Neural progenitor cell (in vitro differentiated cells): ENCODE results near the gene ZC2HC1C.

Experiments
- EZH2 ChIP-seq: fragments of 200-600 bp; sonication (generic); IDR thresholded peaks from 2 replicates; pipeline ENCODE4 v1.6.1; 2017; ENCODE audit warnings: antibody characterized with exemption, mild to moderate bottlenecking, moderate library complexity
- TF ChIP-seq, protein P1 (sequence below): fragments of 200-600 bp; sonication (generic); IDR thresholded peaks from 2 replicates; pipeline ENCODE4 v1.5.1; 2017; ENCODE audit warnings: antibody characterized with exemption, mild to moderate bottlenecking

- TF ChIP-seq, protein P1, sequence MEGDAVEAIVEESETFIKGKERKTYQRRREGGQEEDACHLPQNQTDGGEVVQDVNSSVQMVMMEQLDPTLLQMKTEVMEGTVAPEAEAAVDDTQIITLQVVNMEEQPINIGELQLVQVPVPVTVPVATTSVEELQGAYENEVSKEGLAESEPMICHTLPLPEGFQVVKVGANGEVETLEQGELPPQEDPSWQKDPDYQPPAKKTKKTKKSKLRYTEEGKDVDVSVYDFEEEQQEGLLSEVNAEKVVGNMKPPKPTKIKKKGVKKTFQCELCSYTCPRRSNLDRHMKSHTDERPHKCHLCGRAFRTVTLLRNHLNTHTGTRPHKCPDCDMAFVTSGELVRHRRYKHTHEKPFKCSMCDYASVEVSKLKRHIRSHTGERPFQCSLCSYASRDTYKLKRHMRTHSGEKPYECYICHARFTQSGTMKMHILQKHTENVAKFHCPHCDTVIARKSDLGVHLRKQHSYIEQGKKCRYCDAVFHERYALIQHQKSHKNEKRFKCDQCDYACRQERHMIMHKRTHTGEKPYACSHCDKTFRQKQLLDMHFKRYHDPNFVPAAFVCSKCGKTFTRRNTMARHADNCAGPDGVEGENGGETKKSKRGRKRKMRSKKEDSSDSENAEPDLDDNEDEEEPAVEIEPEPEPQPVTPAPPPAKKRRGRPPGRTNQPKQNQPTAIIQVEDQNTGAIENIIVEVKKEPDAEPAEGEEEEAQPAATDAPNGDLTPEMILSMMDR = no peak
- no peak for TF ChIP-seq EZH2
These were observed 6.4 kb upstream of the ZC2HC1C start for GRCh38 chr14:75063013-75063412.
